ENCODE measurements around the gene PAM. TPM values are rescaled to one million over a fixed set of nuclear protein-coding genes. Genes with fewer than 3 reads are reported as not detected.
"Not testable (repeated sequence)": the region's sequence is repeated elsewhere in the genome, so short reads cannot be mapped to it uniquely, and the experiment has no call there.

The PAM gene
- total RNA-seq, 1 experiment from 2014 or later, result 31.9 TPM

DNA sequence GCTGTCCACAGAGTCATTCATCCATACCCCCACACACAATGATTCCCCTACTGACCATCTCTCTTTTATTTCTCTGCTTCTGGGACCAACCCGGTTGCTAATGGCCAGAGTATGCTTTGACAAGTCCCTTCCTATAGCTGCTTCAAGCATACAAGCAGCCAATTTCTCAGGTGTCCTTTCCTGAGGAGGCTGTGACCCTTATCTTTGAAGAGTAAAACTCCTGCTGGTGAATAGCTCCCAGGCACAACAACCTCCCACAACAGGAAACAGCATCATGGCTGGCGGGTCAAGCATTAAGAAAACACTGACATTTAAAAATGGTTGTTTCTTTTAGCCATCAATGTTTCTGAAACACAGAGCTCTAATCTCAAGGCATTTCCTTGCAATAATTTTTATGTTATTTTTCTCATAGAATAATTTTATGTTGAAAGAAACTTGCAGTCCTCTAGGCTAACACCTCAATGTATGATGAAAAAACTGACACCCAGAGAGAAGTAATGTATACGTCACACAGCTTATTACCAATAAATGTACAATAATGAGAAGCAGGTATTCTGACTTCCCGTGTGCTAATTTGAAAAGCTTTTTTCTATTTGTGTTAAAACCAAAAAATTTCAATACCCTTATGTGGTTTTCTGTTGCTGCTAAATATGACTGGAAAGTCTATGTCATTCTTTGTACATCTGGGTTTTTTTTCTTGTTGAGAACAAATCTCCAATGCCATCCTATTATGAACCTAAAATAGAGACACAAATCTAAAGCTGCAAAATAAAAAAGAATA, 7.5 kb upstream of the PAM start:
- DNase-seq, result no peak
- H3K27me3 ChIP-seq (ENCODE audit: low read length), result no peaks in the 10 kb centered on the region
- H4K20me1 ChIP-seq (ENCODE audit: insufficient read depth, low read depth, low read length), result no peaks in the 10 kb centered on the region
- H3K27ac ChIP-seq (ENCODE audit: low read length), result no peak overlapping the region
- no peaks in the 10 kb centered on the region for H3K9me2 ChIP-seq (replicated peaks; ENCODE audit: insufficient read depth, low read length)
- no peak overlapping the region for H3K4me3 ChIP-seq (ENCODE audit: low read length)
- no peaks in the 10 kb centered on the region for H3K4me1 ChIP-seq (ENCODE audit: low read length)
- H3K4me2 ChIP-seq (ENCODE audit: low read depth, low read length, poor library complexity, severe bottlenecking), result no peak overlapping the region
- no peaks in the 10 kb centered on the region for H3K9me3 ChIP-seq (ENCODE audit: low read length)
- no peaks in the 10 kb centered on the region for H3K36me3 ChIP-seq (ENCODE audit: insufficient read depth, low read length)
- H2AFZ ChIP-seq (ENCODE audit: low read length), result no peak overlapping the region
- no peaks in the 10 kb centered on the region for H3K79me2 ChIP-seq (ENCODE audit: low read length)
- H3K9ac ChIP-seq (ENCODE audit: low read length), result no peak overlapping the region

DNA sequence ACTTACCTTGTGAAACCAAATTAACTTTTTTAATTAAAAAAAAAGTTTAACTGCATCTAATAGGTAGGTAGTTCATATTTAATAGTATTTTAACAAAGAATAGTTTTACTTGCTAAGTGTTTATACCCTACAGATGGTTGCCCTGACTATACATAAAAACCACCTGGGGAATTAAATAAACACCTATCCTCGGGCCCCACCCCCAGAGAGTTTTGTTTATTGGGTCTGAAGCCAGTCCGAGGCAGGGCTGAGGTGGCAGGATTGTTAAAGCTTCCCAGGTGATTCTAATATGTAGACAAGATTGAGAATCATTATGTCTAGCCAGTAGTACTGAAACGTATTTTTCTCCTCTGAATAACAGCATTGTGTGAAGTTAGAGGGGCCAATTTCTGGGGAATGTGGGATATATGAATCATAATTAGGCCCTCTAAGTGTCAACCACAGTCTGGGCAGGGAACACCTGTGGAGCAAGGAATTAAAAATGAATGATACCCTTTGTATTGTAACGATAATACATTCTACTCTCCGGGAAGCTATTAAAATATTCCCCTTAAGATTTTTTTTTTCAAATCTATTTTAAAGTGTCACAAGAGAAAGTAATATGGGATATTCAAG, 5.6 kb upstream of the PAM start:
- Histone ChIP-seq H3K4me2 (ENCODE audit: low read depth, low read length, poor library complexity, severe bottlenecking) (no peak overlapping the region), H3K4me3 (ENCODE audit: low read length) (no peak overlapping the region), H3K9me3 (ENCODE audit: low read length) (no peaks in the 10 kb centered on the region), H3K9me2 (replicated peaks; ENCODE audit: insufficient read depth, low read length) (no peaks in the 10 kb centered on the region), H3K27me3 (ENCODE audit: low read length) (no peaks in the 10 kb centered on the region), H3K36me3 (ENCODE audit: insufficient read depth, low read length) (no peaks in the 10 kb centered on the region), H3K27ac (ENCODE audit: low read length) (no peak overlapping the region), H4K20me1 (ENCODE audit: insufficient read depth, low read depth, low read length) (no peaks in the 10 kb centered on the region), H3K79me2 (ENCODE audit: low read length) (no peaks in the 10 kb centered on the region), H2AFZ (ENCODE audit: low read length) (no peak overlapping the region), H3K4me1 (ENCODE audit: low read length) (peaks cover 5% of the 10 kb centered on the region), H3K9ac (ENCODE audit: low read length) (no peak overlapping the region)
- no peak for DNase-seq

DNA sequence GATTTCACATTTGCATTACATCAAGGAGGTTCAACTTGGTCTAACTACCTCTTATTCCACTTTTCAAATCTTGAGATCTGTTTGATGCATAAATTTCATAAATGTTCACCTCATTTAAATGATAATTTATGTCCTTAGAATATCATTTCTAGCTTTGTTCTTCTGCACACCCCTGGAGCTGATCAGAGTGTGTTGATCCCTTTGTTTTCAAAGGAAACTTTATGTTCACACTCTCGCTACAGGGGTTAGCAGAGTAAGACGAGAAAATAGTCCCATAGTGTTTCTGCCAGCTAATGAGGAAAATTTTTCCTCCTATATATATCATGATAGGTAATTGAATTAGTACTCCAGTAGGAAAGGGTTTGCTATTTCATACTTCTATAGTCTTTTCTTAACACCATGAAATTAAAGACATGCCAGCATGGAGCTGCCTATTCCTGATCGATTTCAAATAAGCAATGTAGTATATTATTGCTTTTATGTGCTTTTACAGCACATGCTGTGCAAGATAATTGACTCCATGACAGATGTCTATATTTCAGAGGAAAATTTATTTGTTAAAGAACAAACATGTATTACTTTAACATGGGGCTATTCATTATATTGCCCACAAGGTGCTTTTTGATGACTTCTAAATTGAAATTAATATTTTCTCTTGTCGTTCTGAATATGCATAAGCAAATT, 4.8 kb upstream of the PAM start:
- H3K4me2 ChIP-seq (ENCODE audit: low read depth, low read length, poor library complexity, severe bottlenecking), result no peak overlapping the region
- no peaks in the 10 kb centered on the region for H3K27me3 ChIP-seq (ENCODE audit: low read length)
- DNase-seq, result no peak
- H3K4me3 ChIP-seq (ENCODE audit: low read length), result no peak overlapping the region
- H3K9me3 ChIP-seq (ENCODE audit: low read length), result no peaks in the 10 kb centered on the region
- H3K27ac ChIP-seq (ENCODE audit: low read length), result no peak overlapping the region
- no peak overlapping the region for H2AFZ ChIP-seq (ENCODE audit: low read length)
- H3K9ac ChIP-seq (ENCODE audit: low read length), result no peak overlapping the region
- no peaks in the 10 kb centered on the region for H4K20me1 ChIP-seq (ENCODE audit: insufficient read depth, low read depth, low read length)
- no peaks in the 10 kb centered on the region for H3K9me2 ChIP-seq (replicated peaks; ENCODE audit: insufficient read depth, low read length)
- peaks cover 10% of the 10 kb centered on the region for H3K4me1 ChIP-seq (ENCODE audit: low read length)
- H3K36me3 ChIP-seq (ENCODE audit: insufficient read depth, low read length), result no peaks in the 10 kb centered on the region
- H3K79me2 ChIP-seq (ENCODE audit: low read length), result no peaks in the 10 kb centered on the region

DNA sequence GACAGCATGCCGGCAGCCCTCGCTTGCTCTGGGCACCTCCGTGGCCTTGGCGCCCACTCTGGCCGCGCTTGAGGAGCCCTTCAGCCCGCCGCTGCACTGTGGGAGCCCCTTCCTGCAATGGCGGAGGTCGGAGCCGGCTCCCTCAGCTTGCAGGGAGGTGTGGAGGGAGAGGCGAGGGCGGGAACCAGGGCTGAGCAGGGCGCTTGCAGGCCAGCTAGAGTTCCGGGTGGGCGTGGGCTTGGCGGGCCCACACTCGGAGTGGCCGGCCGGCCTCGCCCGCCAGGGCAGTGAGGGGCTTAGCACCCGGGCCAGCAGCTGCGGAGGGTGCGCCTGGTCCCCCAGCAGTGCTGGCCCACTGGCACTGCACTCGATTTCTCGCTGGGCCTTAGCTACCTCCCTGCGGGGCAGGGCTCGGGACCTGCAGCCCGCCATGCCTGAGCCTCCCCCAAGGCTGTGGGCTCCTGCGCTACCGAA, 3.2 kb upstream of the PAM start:
- H3K36me3 ChIP-seq (ENCODE audit: insufficient read depth, low read length); H3K27me3 ChIP-seq (ENCODE audit: low read length); H4K20me1 ChIP-seq (ENCODE audit: insufficient read depth, low read depth, low read length); H3K79me2 ChIP-seq (ENCODE audit: low read length); H3K9me2 ChIP-seq (replicated peaks; ENCODE audit: insufficient read depth, low read length); H3K27ac ChIP-seq (ENCODE audit: low read length); H3K9ac ChIP-seq (ENCODE audit: low read length); H2AFZ ChIP-seq (ENCODE audit: low read length); H3K4me3 ChIP-seq (ENCODE audit: low read length); H3K9me3 ChIP-seq (ENCODE audit: low read length); DNase-seq; H3K4me2 ChIP-seq (ENCODE audit: low read depth, low read length, poor library complexity, severe bottlenecking): not testable (repeated sequence)
- H3K4me1 ChIP-seq (ENCODE audit: low read length), result peaks cover 21% of the 10 kb centered on the region

DNA sequence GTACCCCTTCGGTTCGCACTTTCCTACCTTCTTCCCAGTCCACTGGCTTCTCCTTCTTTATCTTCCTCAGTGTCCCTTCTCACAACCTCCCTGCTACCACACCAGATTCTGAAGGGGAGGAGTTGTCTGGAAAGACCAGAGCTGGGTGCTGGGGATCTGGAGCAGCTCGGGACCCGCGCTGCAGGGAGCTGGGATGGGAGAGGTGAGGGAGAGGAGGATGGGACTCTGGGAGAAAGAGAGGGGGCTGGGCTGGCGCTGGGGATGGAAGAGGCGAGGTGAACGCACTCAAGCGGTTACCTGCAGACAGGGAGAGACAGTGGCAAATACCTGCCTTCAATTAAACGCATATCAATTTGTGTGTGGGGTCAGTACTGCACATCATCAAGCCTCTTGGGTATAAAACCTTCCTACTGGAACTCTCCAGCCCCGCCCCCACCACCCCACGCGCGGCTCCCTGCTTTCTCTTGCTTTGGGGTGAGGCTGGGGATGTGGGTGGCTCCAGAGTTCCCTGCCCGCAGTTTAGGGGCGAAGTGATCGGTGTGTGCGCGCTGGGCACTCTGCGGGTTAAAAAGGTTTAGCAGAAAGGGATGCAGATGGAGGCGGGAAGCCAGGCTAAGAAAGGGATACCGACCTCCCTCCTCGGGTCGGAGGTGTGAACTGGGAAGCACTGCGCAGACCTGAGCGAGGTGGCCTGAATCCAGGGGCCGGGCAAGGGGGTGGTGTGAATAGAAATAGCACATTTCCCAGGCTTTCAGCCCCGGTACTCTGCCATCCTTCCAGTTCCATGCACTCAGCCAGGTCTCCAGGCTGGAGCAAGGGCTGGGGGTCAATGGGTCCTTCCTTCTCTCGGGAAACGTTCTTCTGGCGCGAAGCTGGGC, 977 bp upstream of the PAM start:
- no peaks in the 10 kb centered on the region for H3K27me3 ChIP-seq (ENCODE audit: low read length)
- no peaks in the 10 kb centered on the region for H3K79me2 ChIP-seq (ENCODE audit: low read length)
- peaks cover 21% of the 10 kb centered on the region for H3K4me1 ChIP-seq (ENCODE audit: low read length)
- H3K4me2 ChIP-seq (ENCODE audit: low read depth, low read length, poor library complexity, severe bottlenecking), result peak overlapping the region; percentile 94
- no peaks in the 10 kb centered on the region for H3K9me2 ChIP-seq (replicated peaks; ENCODE audit: insufficient read depth, low read length)
- no peak for DNase-seq
- H4K20me1 ChIP-seq (ENCODE audit: insufficient read depth, low read depth, low read length), result no peaks in the 10 kb centered on the region
- H3K27ac ChIP-seq (ENCODE audit: low read length), result no peak overlapping the region
- H3K4me3 ChIP-seq (ENCODE audit: low read length), result peak overlapping the region; percentile 81
- no peaks in the 10 kb centered on the region for H3K9me3 ChIP-seq (ENCODE audit: low read length)
- no peaks in the 10 kb centered on the region for H3K36me3 ChIP-seq (ENCODE audit: insufficient read depth, low read length)
- peak overlapping the region; percentile 100 for H2AFZ ChIP-seq (ENCODE audit: low read length)
- peak overlapping the region; percentile 77 for H3K9ac ChIP-seq (ENCODE audit: low read length)

DNA sequence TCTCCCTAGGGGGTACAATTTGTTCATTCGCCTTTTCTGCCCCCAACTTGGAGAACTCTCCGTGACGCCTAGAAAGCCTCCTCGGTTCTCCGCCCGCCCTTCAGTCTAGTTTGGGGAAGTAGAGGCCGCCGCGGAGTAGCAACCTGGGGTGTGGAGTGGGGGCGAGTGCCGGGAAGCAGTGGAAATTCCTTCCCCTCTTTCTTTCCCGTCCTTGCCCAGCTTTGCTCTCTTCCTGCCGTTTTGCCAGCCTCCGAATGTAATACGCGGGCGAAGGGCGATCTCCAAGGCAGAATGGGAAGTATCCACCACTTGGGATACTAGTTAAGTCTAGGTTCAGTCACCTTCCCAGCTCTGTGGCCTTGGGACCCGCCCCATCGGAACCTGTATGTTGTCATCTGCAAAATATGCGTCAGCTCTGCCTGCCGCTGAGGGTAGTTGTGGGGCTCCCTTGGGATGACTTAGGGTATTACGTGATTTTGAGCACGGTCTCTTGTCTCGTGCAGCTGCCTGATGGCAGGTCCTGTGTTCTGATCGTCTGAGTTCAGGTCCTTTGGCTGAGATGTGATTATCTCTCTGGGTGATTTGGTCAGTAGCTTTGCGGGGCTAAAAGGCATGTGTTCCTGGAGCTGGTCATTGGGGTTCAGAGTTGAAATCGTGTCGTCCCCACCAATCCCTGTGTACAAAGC, 724 bp downstream of the PAM start:
- Histone ChIP-seq H3K36me3 (ENCODE audit: insufficient read depth, low read length) (no peaks in the 10 kb centered on the region), H3K9me3 (ENCODE audit: low read length) (no peaks in the 10 kb centered on the region), H3K9ac (ENCODE audit: low read length) (peak overlapping the region; percentile 77), H3K4me3 (ENCODE audit: low read length) (peak overlapping the region; percentile 81), H2AFZ (ENCODE audit: low read length) (peak overlapping the region; percentile 100), H3K9me2 (replicated peaks; ENCODE audit: insufficient read depth, low read length) (no peaks in the 10 kb centered on the region), H3K79me2 (ENCODE audit: low read length) (no peaks in the 10 kb centered on the region), H3K4me1 (ENCODE audit: low read length) (peaks cover 21% of the 10 kb centered on the region), H4K20me1 (ENCODE audit: insufficient read depth, low read depth, low read length) (peaks cover 4% of the 10 kb centered on the region; the same call in 1 of the 2 replicates), H3K27me3 (ENCODE audit: low read length) (no peaks in the 10 kb centered on the region), H3K27ac (ENCODE audit: low read length) (no peak overlapping the region), H3K4me2 (ENCODE audit: low read depth, low read length, poor library complexity, severe bottlenecking) (peak overlapping the region; percentile 94)
- DNase-seq, result peak; percentile 63

DNA sequence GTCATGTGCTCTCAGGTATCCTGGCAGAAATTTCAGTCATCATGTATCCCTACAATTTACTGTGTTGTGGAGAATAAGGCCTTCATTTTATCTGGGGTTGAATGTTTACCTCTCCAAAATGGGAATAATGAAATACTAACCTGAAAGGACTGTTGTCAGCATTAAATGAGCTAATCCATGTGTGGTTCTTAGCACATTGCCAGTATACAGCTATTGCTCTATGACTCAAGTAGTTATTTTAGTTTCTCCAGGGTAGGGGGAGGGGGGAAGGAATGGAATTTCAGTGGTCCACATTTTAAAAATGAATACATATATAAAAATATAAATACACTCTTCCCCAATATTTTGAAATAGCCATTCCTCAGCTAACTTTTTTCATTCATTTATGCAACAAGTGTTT, 3.5 kb downstream of the PAM start:
- Histone ChIP-seq H3K36me3 (ENCODE audit: insufficient read depth, low read length) (no peaks in the 10 kb centered on the region), H3K27me3 (ENCODE audit: low read length) (no peaks in the 10 kb centered on the region), H2AFZ (ENCODE audit: low read length) (no peak overlapping the region), H3K79me2 (ENCODE audit: low read length) (no peaks in the 10 kb centered on the region), H3K9me2 (replicated peaks; ENCODE audit: insufficient read depth, low read length) (no peaks in the 10 kb centered on the region), H4K20me1 (ENCODE audit: insufficient read depth, low read depth, low read length) (peaks cover 11% of the 10 kb centered on the region), H3K4me2 (ENCODE audit: low read depth, low read length, poor library complexity, severe bottlenecking) (no peak overlapping the region), H3K9ac (ENCODE audit: low read length) (no peak overlapping the region), H3K4me3 (ENCODE audit: low read length) (no peak overlapping the region), H3K9me3 (ENCODE audit: low read length) (no peaks in the 10 kb centered on the region), H3K4me1 (ENCODE audit: low read length) (peaks cover 30% of the 10 kb centered on the region), H3K27ac (ENCODE audit: low read length) (no peak overlapping the region)
- no peak for DNase-seq
